IPS DF 6.9 (cell line): Measurements from ENCODE around the gene CACNA1D.
"Not testable (repeated sequence)": the region's sequence is repeated elsewhere in the genome, so short reads cannot be mapped to it uniquely, and the experiment has no call there.

ENCODE experiments used
- DNase-seq: peaks from one replicate; pipeline ENCODE4 v3.0.0-alpha.2; 2013; ENCODE audit warnings: low read depth, low spot score
- H3K27ac ChIP-seq: one replicate; pipeline ENCODE4 v1.5.1; 2013; ENCODE audit warnings: low read length, control low read depth
- H3K27me3 ChIP-seq: 2 replicates; pipeline ENCODE4 v1.6.1; 2013; ENCODE audit warnings: mild to moderate bottlenecking, low read length; ENCODE audit not compliant: control insufficient read depth, insufficient read depth
- H3K36me3 ChIP-seq: 2 replicates; pipeline ENCODE4 v1.6.1; 2013; ENCODE audit warnings: low read length; ENCODE audit not compliant: control insufficient read depth, insufficient read depth
- H3K4me1 ChIP-seq: 2 replicates; pipeline ENCODE4 v1.6.1; 2013; ENCODE audit warnings: low read length; ENCODE audit not compliant: control insufficient read depth, insufficient read depth
- H3K4me3 ChIP-seq: 2 replicates; pipeline ENCODE4 v1.5.1; 2013; ENCODE audit warnings: mild to moderate bottlenecking, low read length
- H3K9me3 ChIP-seq: 2 replicates; pipeline ENCODE4 v1.6.1; 2013; ENCODE audit warnings: low read length, inconsistent platforms; ENCODE audit not compliant: control insufficient read depth, insufficient read depth
- WGBS: extraction: QIAGEN DNeasy Blood & Tissue Kit; methylation state at CpG from one replicate; pipeline ENCODE4 v1.1.7; 2013; ENCODE audit warnings: mixed read lengths, missing lambda C conversion rate; ENCODE audit not compliant: insufficient read length, insufficient coverage; 5-methylcytosine and 5-hydroxymethylcytosine counted together

The CACNA1D gene

GRCh38 chr3:53570709-53571108, 76.3 kb downstream of the CACNA1D start:
- H3K9me3 ChIP-seq = no peaks in the 10 kb centered on the region
- no peaks in the 10 kb centered on the region for H3K4me1 ChIP-seq
- DNase-seq = no peak
- WGBS = no CpG with 5 or more reads among the region's 3 CpGs
- no peak overlapping the region for H3K4me3 ChIP-seq
- H3K27me3 ChIP-seq = no peaks in the 10 kb centered on the region
- H3K27ac ChIP-seq = no peak overlapping the region
- no peaks in the 10 kb centered on the region for H3K36me3 ChIP-seq

- Histone ChIP-seq H3K4me3 (no peak overlapping the region), H3K4me1 (no peaks in the 10 kb centered on the region), H3K36me3 (no peaks in the 10 kb centered on the region), H3K27ac (no peak overlapping the region), H3K27me3 (no peaks in the 10 kb centered on the region), H3K9me3 (no peaks in the 10 kb centered on the region)
- no peak for DNase-seq
- no CpG with 5 or more reads among the region's 4 CpGs for WGBS
These were observed 76.9 kb downstream of the CACNA1D start for GRCh38 chr3:53571264-53571663.

- not testable (repeated sequence) for H3K27ac ChIP-seq, H3K4me1 ChIP-seq, H3K27me3 ChIP-seq, H3K4me3 ChIP-seq, H3K36me3 ChIP-seq, H3K9me3 ChIP-seq, DNase-seq
- no CpG with 5 or more reads among the region's 4 CpGs for WGBS
These were observed 77.8 kb downstream of the CACNA1D start for GRCh38 chr3:53572184-53572583.

- no peaks in the 10 kb centered on the region for H3K27me3 ChIP-seq
- no peak overlapping the region for H3K27ac ChIP-seq
- WGBS = no CpG with 5 or more reads among the region's 3 CpGs
- no peaks in the 10 kb centered on the region for H3K9me3 ChIP-seq
- no peak overlapping the region for H3K4me3 ChIP-seq
- H3K36me3 ChIP-seq = no peaks in the 10 kb centered on the region
- DNase-seq = no peak
- H3K4me1 ChIP-seq = no peaks in the 10 kb centered on the region
These were observed 83.1 kb downstream of the CACNA1D start for GRCh38 chr3:53577506-53577905.

- no CpG with 5 or more reads among the region's 3 CpGs for WGBS
- no peak for DNase-seq
- no peaks in the 10 kb centered on the region for H3K4me1 ChIP-seq
- H3K27ac ChIP-seq = no peak overlapping the region
- no peaks in the 10 kb centered on the region for H3K9me3 ChIP-seq
- H3K36me3 ChIP-seq = no peaks in the 10 kb centered on the region
- no peak overlapping the region for H3K4me3 ChIP-seq
- H3K27me3 ChIP-seq = no peaks in the 10 kb centered on the region
These were observed 85.2 kb downstream of the CACNA1D start for GRCh38 chr3:53579636-53580035.

GRCh38 chr3:53581671-53582070, 87.3 kb downstream of the CACNA1D start:
- H3K4me3 ChIP-seq = no peak overlapping the region
- WGBS = no CpG with 5 or more reads among the region's 3 CpGs
- H3K36me3 ChIP-seq = no peaks in the 10 kb centered on the region
- H3K27ac ChIP-seq = no peak overlapping the region
- H3K9me3 ChIP-seq = no peaks in the 10 kb centered on the region
- H3K27me3 ChIP-seq = no peaks in the 10 kb centered on the region
- no peaks in the 10 kb centered on the region for H3K4me1 ChIP-seq
- DNase-seq = no peak

- Histone ChIP-seq H3K4me3 (no peak overlapping the region), H3K27ac (no peak overlapping the region), H3K36me3 (no peaks in the 10 kb centered on the region), H3K4me1 (no peaks in the 10 kb centered on the region), H3K9me3 (no peaks in the 10 kb centered on the region), H3K27me3 (no peaks in the 10 kb centered on the region)
- DNase-seq = no peak
- no CpG with 5 or more reads among the region's 2 CpGs for WGBS
These were observed 88.8 kb downstream of the CACNA1D start for GRCh38 chr3:53583161-53583690.

- Histone ChIP-seq H3K4me1 (no peaks in the 10 kb centered on the region), H3K9me3 (no peaks in the 10 kb centered on the region), H3K4me3 (no peak overlapping the region), H3K36me3 (no peaks in the 10 kb centered on the region), H3K27ac (no peak overlapping the region), H3K27me3 (no peaks in the 10 kb centered on the region)
- DNase-seq = no peak
- no CpG with 5 or more reads among the region's 2 CpGs for WGBS
These were observed 90.6 kb downstream of the CACNA1D start for GRCh38 chr3:53585049-53585448.

- WGBS = no CpG with 5 or more reads among the region's 6 CpGs
- no peak overlapping the region for H3K4me3 ChIP-seq
- no peaks in the 10 kb centered on the region for H3K36me3 ChIP-seq
- H3K27ac ChIP-seq = no peak overlapping the region
- no peaks in the 10 kb centered on the region for H3K27me3 ChIP-seq
- no peaks in the 10 kb centered on the region for H3K4me1 ChIP-seq
- no peaks in the 10 kb centered on the region for H3K9me3 ChIP-seq
- DNase-seq = no peak
These were observed 91.2 kb downstream of the CACNA1D start for GRCh38 chr3:53585627-53586026.

- no peak for DNase-seq
- no peaks in the 10 kb centered on the region for H3K27me3 ChIP-seq
- H3K4me3 ChIP-seq = no peak overlapping the region
- no peaks in the 10 kb centered on the region for H3K9me3 ChIP-seq
- no peaks in the 10 kb centered on the region for H3K36me3 ChIP-seq
- no CpG with 5 or more reads among the region's 4 CpGs for WGBS
- no peak overlapping the region for H3K27ac ChIP-seq
- no peaks in the 10 kb centered on the region for H3K4me1 ChIP-seq
These were observed 93.7 kb downstream of the CACNA1D start for GRCh38 chr3:53588122-53588521.

- Histone ChIP-seq H3K4me3 (no peak overlapping the region), H3K9me3 (no peaks in the 10 kb centered on the region)
- no CpG with 5 or more reads among the region's 12 CpGs for WGBS
These were observed 94.8 kb downstream of the CACNA1D start for GRCh38 chr3:53589201-53589600.

More at GRCh38 chr3:53589201-53589600, 94.8 kb downstream of the CACNA1D start:
- Histone ChIP-seq H3K36me3 (no peaks in the 10 kb centered on the region), H3K27ac (no peak overlapping the region), H3K4me1 (no peaks in the 10 kb centered on the region), H3K27me3 (no peaks in the 10 kb centered on the region)
- no peak for DNase-seq
